ENCODE measurements around the gene SCAMP3. TPM values are rescaled to one million over a fixed set of nuclear protein-coding genes. Genes with fewer than 3 reads are reported as not detected.
A peak's percentile ranks its signal among the peaks of the same experiment; 100 is the strongest.

Gene SCAMP3
- total and polyA plus RNA-seq, 2 of the 4 experiments (the other 2 are of a cell fraction), result 30.5 to 118 TPM

- TF ChIP-seq CTCF (conservative IDR thresholded peaks at IDR 0.05; ENCODE audit: low read depth, low read length) (no peak), BHLHE40 (IDR thresholded peaks at IDR 0.05; ENCODE audit: low read depth, low read length) (no peak), CHD1 (IDR thresholded peaks at IDR 0.05; ENCODE audit: low read depth, low read length) (no peak), RAD21 (IDR thresholded peaks at IDR 0.05; ENCODE audit: low read length) (no peak)
Measured at GRCh38 chr1:155305881-155306391, 43.8 kb upstream of the SCAMP3 start (continued).

- intact Hi-C loops (cut with micrococcal nuclease), result loop anchor here (5.0 kb wide), 1 partner anchor 42 kb away; the partner anchor contains the start of gene SCAMP3
- H2BK15ac ChIP-seq (ENCODE audit: low read depth, low read length), result no peak overlapping the region
- ATAC-seq (ENCODE audit: low read depth) (no peak), DNase-seq (no peak)
- no peak overlapping the region for H4K5ac ChIP-seq (ENCODE audit: low read depth, low read length)
- H3K9me3 ChIP-seq (ENCODE audit: control insufficient read depth, insufficient read depth, low read length), result no peaks in the 10 kb centered on the region
- H3K36me3 ChIP-seq (ENCODE audit: control insufficient read depth, insufficient read depth, low read length), result no peaks in the 10 kb centered on the region
- H3K9ac ChIP-seq (ENCODE audit: low read depth, low read length), result no peak overlapping the region
- no peak overlapping the region for H3K4me3 ChIP-seq (ENCODE audit: insufficient read depth, low read depth, low read length)
- no peak overlapping the region for H3K14ac ChIP-seq (replicated peaks; ENCODE audit: low read depth, low read length)
- peaks cover 3% of the 10 kb centered on the region for H3K4me1 ChIP-seq (ENCODE audit: control insufficient read depth, insufficient read depth, low read length)
- no TSS peak for BruUV-seq (replicated peaks)
- dilution Hi-C loops (cut with HindIII; ENCODE audit: low sequenced_read_pairs, unreplicated experiment), result no loop called here
- H3K23ac ChIP-seq (ENCODE audit: low read depth, low read length), result no peak overlapping the region
- no peak overlapping the region for H2BK120ac ChIP-seq (ENCODE audit: low read depth, low read length)
- H2BK20ac ChIP-seq (ENCODE audit: low read depth, low read length), result no peak overlapping the region
- no peak overlapping the region for H3K56ac ChIP-seq (ENCODE audit: extremely low read depth, insufficient read depth, low read length)
- H2AFZ ChIP-seq (replicated peaks; ENCODE audit: low read length, poor library complexity), result peak overlapping the region; percentile 32
- H2AK5ac ChIP-seq (ENCODE audit: low read depth, low read length), result no peak overlapping the region
- no peak overlapping the region for H3K4me2 ChIP-seq (ENCODE audit: low read depth, low read length)
- H3K9me1 ChIP-seq (ENCODE audit: insufficient read depth, low read length), result 0 out of 2 replicates have a peak, but pooled peaks cover 1% of the 10 kb centered on the region
- peaks cover 7% of the 10 kb centered on the region for H3K27me3 ChIP-seq (ENCODE audit: control insufficient read depth, insufficient read depth, low read length)
- ChIA-PET CTCF (no interaction called here), POLR2A (ENCODE audit: unreplicated experiment) (interaction anchor here (0.6 kb wide), 1 partner anchor 28 kb away, joined by 4 read pairs; no protein-coding TSS in a partner anchor)
- H3K27ac ChIP-seq (ENCODE audit: insufficient read depth, low read length), result no peak overlapping the region
- no peak overlapping the region for H2BK5ac ChIP-seq (ENCODE audit: low read depth, low read length, poor library complexity, severe bottlenecking)
- no peak overlapping the region for H3K4ac ChIP-seq (ENCODE audit: low read depth, low read length)
- H4K91ac ChIP-seq (ENCODE audit: insufficient read depth, low read depth, low read length), result no peak overlapping the region
- H3K79me1 ChIP-seq (ENCODE audit: low read depth in 1 of 2, low read length in 2 of 2), result peaks cover 4 to 9% of the 10 kb centered on the region in 2 experiments; a peak in 3 of 4 replicates
- H3K18ac ChIP-seq (ENCODE audit: low read depth, low read length), result no peak overlapping the region
- WGBS, 2 experiments (ENCODE audit: extremely low coverage in 2 of 2, insufficient read length in 1 of 2), result 35% methylated on average over 4 of the region's 11 CpGs; no CpG with 5 or more reads in 1 of the 2 experiments
- no peak overlapping the region for H4K8ac ChIP-seq (ENCODE audit: low read depth in 2 of 2, low read length in 2 of 2)
- TF ChIP-seq FOS (IDR thresholded peaks at IDR 0.05; ENCODE audit: low read depth, low read length), result no peak
- H2AK9ac ChIP-seq (replicated peaks; ENCODE audit: low read depth, low read length, poor library complexity), result no peak overlapping the region
- in situ Hi-C loops (cut with MboI; ENCODE audit: low sequenced_read_pairs), result no loop called here
- no peaks in the 10 kb centered on the region for H4K20me1 ChIP-seq (ENCODE audit: insufficient read depth, low read length)
Measured at GRCh38 chr1:155304558-155305063, 42.5 kb upstream of the SCAMP3 start.
